Trophoblast cell (in vitro differentiated cells and primary cell): Measurements from ENCODE around the gene GRK6. TPM values are rescaled to one million over a fixed set of nuclear protein-coding genes. Genes with fewer than 3 reads are reported as not detected.
A peak's percentile ranks its signal among the peaks of the same experiment; 100 is the strongest.

Source experiments
- DNase-seq, 2 donors: peaks; one replicate each; pipeline ENCODE4 v3.0.0-alpha.2; 2016
- H2AFZ ChIP-seq: 2 replicates; pipeline ENCODE4 v1.6.1; 2013; ENCODE audit warnings: low read length, moderate library complexity, mild to moderate bottlenecking; ENCODE audit not compliant: insufficient read depth, poor library complexity
- H2AK5ac ChIP-seq: 2 replicates; pipeline ENCODE4 v1.6.1; 2013; ENCODE audit warnings: mild to moderate bottlenecking, low read length
- H2BK120ac ChIP-seq: 2 replicates; pipeline ENCODE4 v1.6.1; 2013; ENCODE audit warnings: low read length, mild to moderate bottlenecking, moderate library complexity; ENCODE audit not compliant: insufficient read depth, poor library complexity
- H2BK12ac ChIP-seq: 2 replicates; pipeline ENCODE4 v1.6.1; 2013; ENCODE audit warnings: mild to moderate bottlenecking, low read length, moderate library complexity
- H2BK5ac ChIP-seq: 2 replicates; pipeline ENCODE4 v1.6.1; 2013; ENCODE audit warnings: low read length, low read depth, moderate library complexity, mild to moderate bottlenecking; ENCODE audit not compliant: poor library complexity
- H3K14ac ChIP-seq: 2 replicates; pipeline ENCODE4 v1.6.1; 2013; ENCODE audit warnings: mild to moderate bottlenecking, low read length
- H3K18ac ChIP-seq: 2 replicates; pipeline ENCODE4 v1.6.1; 2013; ENCODE audit warnings: mild to moderate bottlenecking, low read length
- H3K23ac ChIP-seq: 2 replicates; pipeline ENCODE4 v1.6.1; 2013; ENCODE audit warnings: low read length
- H3K27ac ChIP-seq: 2 replicates; pipeline ENCODE4 v1.5.1; 2013; ENCODE audit warnings: low read depth, mild to moderate bottlenecking, inconsistent platforms, low read length, moderate library complexity
- H3K27me3 ChIP-seq: 2 replicates; pipeline ENCODE4 v1.6.1; 2013; ENCODE audit warnings: inconsistent platforms, mild to moderate bottlenecking, low read length, moderate library complexity; ENCODE audit not compliant: insufficient read depth
- H3K36me3 ChIP-seq, 2 experiments: 1 replicate in 1 of 2; 2 replicates in 1 of 2; pipeline ENCODE4 v1.6.1; 2013; ENCODE audit warnings: low read length in 2 of 2, mild to moderate bottlenecking in 2 of 2, moderate library complexity in 1 of 2; ENCODE audit not compliant: insufficient read depth in 2 of 2, control insufficient read depth in 1 of 2
- H3K4ac ChIP-seq: 2 replicates; pipeline ENCODE4 v1.6.1; 2013; ENCODE audit warnings: low read depth, mild to moderate bottlenecking, low read length, moderate library complexity
- H3K4me1 ChIP-seq, 2 experiments: 1 replicate in 1 of 2; 2 replicates in 1 of 2; pipeline ENCODE4 v1.6.1; 2013; ENCODE audit warnings: low read length in 2 of 2, mild to moderate bottlenecking in 2 of 2, moderate library complexity in 1 of 2; ENCODE audit not compliant: insufficient read depth in 2 of 2, control insufficient read depth in 1 of 2
- H3K4me2 ChIP-seq: 2 replicates; pipeline ENCODE4 v1.6.1; 2013; ENCODE audit warnings: inconsistent platforms, mild to moderate bottlenecking, low read length, moderate library complexity
- H3K4me3 ChIP-seq: 2 replicates; pipeline ENCODE4 v1.5.1; 2013; ENCODE audit warnings: mild to moderate bottlenecking, low read depth, low read length, inconsistent platforms
- H3K79me1 ChIP-seq: one replicate; pipeline ENCODE4 v1.6.1; 2013; ENCODE audit warnings: low read length
- H3K79me2 ChIP-seq: 2 replicates; pipeline ENCODE4 v1.6.1; 2013; ENCODE audit warnings: low read length, mild to moderate bottlenecking; ENCODE audit not compliant: control insufficient read depth, insufficient read depth, poor library complexity
- H3K9ac ChIP-seq: 2 replicates; pipeline ENCODE4 v1.6.1; 2013; ENCODE audit warnings: mild to moderate bottlenecking, low read length
- H3K9me3 ChIP-seq: 2 replicates; pipeline ENCODE4 v1.6.1; 2013; ENCODE audit warnings: low read depth, mild to moderate bottlenecking, control low read depth, inconsistent platforms, low read length; ENCODE audit not compliant: insufficient read depth
- H4K12ac ChIP-seq: 2 replicates; pipeline ENCODE4 v1.6.1; 2013; ENCODE audit warnings: low read depth, mild to moderate bottlenecking, low read length, moderate library complexity
- H4K8ac ChIP-seq: 2 replicates; pipeline ENCODE4 v1.6.1; 2013; ENCODE audit warnings: low read depth, mild to moderate bottlenecking, low read length, moderate library complexity
- H4K91ac ChIP-seq: one replicate; pipeline ENCODE4 v1.6.1; 2013; ENCODE audit warnings: low read depth, mild to moderate bottlenecking, low read length, moderate library complexity
- WGBS: extraction: QIAGEN DNeasy Blood & Tissue Kit; methylation state at CpG from one replicate; pipeline ENCODE4 v1.1.7; 2013; ENCODE audit warnings: missing lambda C conversion rate; ENCODE audit not compliant: insufficient read length, insufficient coverage; ENCODE audit errors: extremely low coverage; 5-methylcytosine and 5-hydroxymethylcytosine counted together
- polyA plus RNA-seq: library from polyadenylated mRNA; stranded (reverse); fragments of 200-250 nt; gene quantifications from 2 replicates; pipeline ENCODE4 v1.2.3, GENCODE V29; 2013

GRK6 gene
- polyA plus RNA-seq = 15.2 and 16.0 TPM in 2 replicates

DNA sequence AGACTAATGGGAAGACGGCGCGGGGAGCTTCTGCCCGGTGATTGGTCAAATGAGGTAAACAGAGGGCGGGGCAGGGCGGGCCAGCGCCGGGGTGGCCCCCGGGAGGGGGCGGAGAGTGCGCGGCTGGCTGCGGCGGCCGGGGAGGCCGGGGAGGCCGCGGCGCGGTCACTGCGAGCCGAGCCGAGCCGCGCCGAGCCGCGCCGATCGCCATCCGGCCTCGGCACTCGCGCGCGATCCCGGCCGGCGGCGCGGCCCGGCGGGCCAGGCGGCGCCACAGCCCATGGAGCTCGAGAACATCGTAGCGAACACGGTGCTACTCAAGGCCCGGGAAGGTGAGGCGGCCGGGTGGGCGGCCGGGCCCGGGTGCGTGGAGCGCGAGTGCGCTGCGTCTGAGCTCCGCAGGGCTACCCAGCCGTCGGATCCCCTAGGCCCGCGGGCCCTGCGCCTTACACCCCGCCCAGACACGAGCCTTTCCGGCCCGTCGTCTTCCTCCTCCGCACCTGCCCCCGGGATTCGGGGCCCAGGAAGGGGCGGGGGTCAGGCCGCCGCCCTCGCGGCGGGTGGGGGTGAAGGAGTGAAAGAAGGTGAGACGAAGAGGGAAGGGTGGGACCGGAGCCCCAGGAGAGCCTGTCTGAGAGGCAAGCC lies at the start of gene GRK6:
GRK6 (plus strand) TSS at position 111 of the 645 bp plus-strand sequence; CDS start at position 281, 170 bp downstream.
- Histone ChIP-seq H3K9ac (peak within 1 kb of the TSS; percentile 89), H3K23ac (no peak within 1 kb of the TSS), H3K4me3 (peak within 1 kb of the TSS; percentile 84), H3K27ac (peak within 1 kb of the TSS; percentile 82), H2BK120ac (peak within 1 kb of the TSS; percentile 84), H2BK12ac (peak within 1 kb of the TSS; percentile 74), H3K14ac (peak within 1 kb of the TSS; percentile 93), H3K9me3 (no peaks in the 10 kb centered on the region), H3K4me2 (peak within 1 kb of the TSS; percentile 81), H3K36me3 (peaks cover 4 to 8% of the 10 kb centered on the region in 2 experiments), H2AK5ac (peak within 1 kb of the TSS; percentile 69), H3K4me1 (peaks cover 13 to 14% of the 10 kb centered on the region in 2 experiments), H3K79me1 (peaks cover 9% of the 10 kb centered on the region), H4K8ac (peak within 1 kb of the TSS; percentile 95), H2BK5ac (peak within 1 kb of the TSS; percentile 89), H4K91ac (peak within 1 kb of the TSS; percentile 92), H3K27me3 (no peaks in the 10 kb centered on the region), H3K4ac (peak within 1 kb of the TSS; percentile 42), H3K18ac (peak within 1 kb of the TSS; percentile 95), H3K79me2 (peaks cover 5% of the 10 kb centered on the region), H2AFZ (peak within 1 kb of the TSS; percentile 77), H4K12ac (peak within 1 kb of the TSS; percentile 92)
- DNase-seq = no peak
- no CpG with 5 or more reads among the region's 82 CpGs for WGBS

DNA sequence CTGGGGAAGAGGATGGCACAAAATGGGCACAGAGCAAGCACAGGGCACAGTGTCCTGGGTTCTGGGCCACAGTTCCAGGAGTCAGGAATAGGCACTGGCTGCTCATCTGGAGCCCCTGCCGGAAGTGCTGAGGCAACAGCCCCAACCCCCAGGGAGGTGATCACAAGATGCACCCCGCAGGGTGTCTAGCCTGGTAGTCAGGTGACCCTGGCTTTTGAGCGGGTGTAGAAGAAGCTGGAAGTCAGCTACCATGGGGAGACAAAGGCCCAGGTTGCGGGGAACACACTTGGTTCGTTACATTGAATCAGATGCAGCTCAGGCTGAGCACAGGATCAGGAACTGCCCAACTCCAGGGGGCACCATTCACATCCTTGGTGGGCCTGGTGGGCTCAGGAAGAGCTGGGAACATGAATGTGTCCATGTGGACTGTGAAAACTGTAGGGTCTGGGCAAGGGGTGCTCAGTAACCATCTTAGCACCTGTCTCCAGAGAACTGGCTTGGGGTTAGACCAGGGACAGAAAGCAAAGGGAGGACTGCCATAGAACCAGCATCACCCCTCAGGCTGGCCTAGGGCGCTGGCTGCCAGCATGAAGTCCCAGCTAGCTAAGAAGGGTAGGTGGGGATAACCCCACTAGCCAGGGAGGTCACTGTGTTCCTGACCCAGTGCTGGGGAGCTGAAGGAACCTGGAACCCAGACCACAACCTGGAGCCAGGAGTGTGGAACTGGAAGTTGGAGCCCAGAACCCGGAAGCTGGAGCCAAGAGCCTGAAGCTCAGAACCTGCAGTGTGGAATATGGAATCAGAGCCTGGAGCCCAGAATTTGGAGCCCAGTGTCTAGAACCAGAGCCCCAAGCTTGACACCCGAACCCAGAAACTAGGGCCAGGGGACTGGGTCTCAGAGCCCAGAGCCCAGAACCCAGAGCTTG lies 48.4 kb upstream of the GRK6 start:
- no peak overlapping the region for H2BK120ac ChIP-seq
- H3K14ac ChIP-seq = no peak overlapping the region
- H2AK5ac ChIP-seq = no peak overlapping the region
- H3K23ac ChIP-seq = no peak overlapping the region
- no peak overlapping the region for H3K4me3 ChIP-seq
- H3K9ac ChIP-seq = no peak overlapping the region
- H4K8ac ChIP-seq = no peak overlapping the region
- H4K91ac ChIP-seq = no peak overlapping the region
- H3K18ac ChIP-seq = no peak overlapping the region
- no peaks in the 10 kb centered on the region for H3K4me1 ChIP-seq
- no peak overlapping the region for H2AFZ ChIP-seq
- H3K79me1 ChIP-seq = no peaks in the 10 kb centered on the region
- no peak overlapping the region for H2BK5ac ChIP-seq
- H2BK12ac ChIP-seq = no peak overlapping the region
- H3K27ac ChIP-seq = no peak overlapping the region
- no peaks in the 10 kb centered on the region for H3K36me3 ChIP-seq
- H3K4ac ChIP-seq = no peak overlapping the region
- WGBS = no CpG with 5 or more reads among the region's 8 CpGs
- H3K27me3 ChIP-seq = no peaks in the 10 kb centered on the region
- no peaks in the 10 kb centered on the region for H3K79me2 ChIP-seq
- DNase-seq = no peak
- no peaks in the 10 kb centered on the region for H3K9me3 ChIP-seq
- no peak overlapping the region for H4K12ac ChIP-seq
- no peak overlapping the region for H3K4me2 ChIP-seq

GRCh38 chr5:177378884-177379883 lies 47.3 kb upstream of the GRK6 start:
- Histone ChIP-seq H2BK12ac (no peak overlapping the region), H3K9ac (no peak overlapping the region), H3K4me2 (no peak overlapping the region), H3K27me3 (no peaks in the 10 kb centered on the region), H2AFZ (no peak overlapping the region), H3K14ac (no peak overlapping the region), H4K91ac (no peak overlapping the region), H3K23ac (no peak overlapping the region), H3K18ac (no peak overlapping the region), H2AK5ac (no peak overlapping the region), H3K4ac (no peak overlapping the region), H4K12ac (no peak overlapping the region), H4K8ac (no peak overlapping the region), H3K4me1 (no peaks in the 10 kb centered on the region), H2BK120ac (no peak overlapping the region), H3K9me3 (no peaks in the 10 kb centered on the region), H3K4me3 (no peak overlapping the region), H3K79me1 (no peaks in the 10 kb centered on the region), H2BK5ac (no peak overlapping the region), H3K36me3 (no peaks in the 10 kb centered on the region), H3K27ac (no peak overlapping the region), H3K79me2 (no peaks in the 10 kb centered on the region)
- DNase-seq = peak; percentile 81 to 91
- WGBS = no CpG with 5 or more reads among the region's 15 CpGs

GRCh38 chr5:177380805-177381126 lies 45.7 kb upstream of the GRK6 start:
- Histone ChIP-seq H3K27me3 (no peaks in the 10 kb centered on the region), H3K4me2 (no peak overlapping the region), H4K8ac (no peak overlapping the region), H3K18ac (no peak overlapping the region), H3K79me1 (no peaks in the 10 kb centered on the region), H3K27ac (no peak overlapping the region), H2AFZ (no peak overlapping the region), H3K79me2 (no peaks in the 10 kb centered on the region), H3K9ac (no peak overlapping the region), H3K4ac (no peak overlapping the region), H2AK5ac (no peak overlapping the region), H3K4me3 (no peak overlapping the region), H4K91ac (no peak overlapping the region), H3K23ac (no peak overlapping the region), H2BK5ac (no peak overlapping the region), H3K36me3 (no peaks in the 10 kb centered on the region), H2BK120ac (no peak overlapping the region), H3K9me3 (no peaks in the 10 kb centered on the region), H4K12ac (no peak overlapping the region), H3K14ac (no peak overlapping the region), H3K4me1 (no peaks in the 10 kb centered on the region), H2BK12ac (no peak overlapping the region)
- WGBS = no CpG with 5 or more reads among the region's 6 CpGs
- no peak for DNase-seq
